MCF 10A (cell line): ENCODE measurements around the gene PDCD7. TPM values are rescaled to one million over a fixed set of nuclear protein-coding genes. Genes with fewer than 3 reads are reported as not detected.
"Not testable (repeated sequence)": the region's sequence is repeated elsewhere in the genome, so short reads cannot be mapped to it uniquely, and the experiment has no call there.

Experiments
- BruUV-seq: library from RNA; stranded (reverse); fragments of 400-500 nt; replicated peaks from 2 replicates; lab custom pipeline; 2021; lab: Mats Ljungman, UMichigan
- CTCF ChIA-PET: fragments of 300-600 bp; sonication (Branson Sonifier 250); formaldehyde crosslinking; extraction: SDS; loops from one replicate; lab custom pipeline; 2021; ENCODE audit warnings: antibody characterized with exemption, inconsistent platforms; lab: Yijun Ruan, JAX
- POLR2A ChIA-PET: fragments of 300-600, 350-650 bp; sonication (Branson Sonifier 250); formaldehyde crosslinking; extraction: SDS; loops from one replicate; lab custom pipeline; 2020; ENCODE audit warnings: antibody characterized with exemption, inconsistent platforms; lab: Yijun Ruan, JAX
- DNase-seq: peaks from one replicate; pipeline ENCODE4 v3.0.0-alpha.2; 2018; ENCODE audit not compliant: unreplicated experiment
- H3K27ac Mint-ChIP-seq: one replicate; pipeline ENCODE4 v1.8.0; 2022; ENCODE audit warnings: mild to moderate bottlenecking, low read depth, mixed read lengths; ENCODE audit not compliant: unreplicated experiment
- H3K27me3 Mint-ChIP-seq: one replicate; pipeline ENCODE4 v1.8.0; 2022; ENCODE audit warnings: mixed read lengths; ENCODE audit not compliant: insufficient read depth, unreplicated experiment
- H3K36me3 Mint-ChIP-seq: one replicate; pipeline ENCODE4 v1.8.0; 2022; ENCODE audit warnings: mild to moderate bottlenecking, moderate library complexity, mixed read lengths; ENCODE audit not compliant: insufficient read depth, unreplicated experiment
- H3K4me1 Mint-ChIP-seq: one replicate; pipeline ENCODE4 v1.8.0; 2022; ENCODE audit warnings: mixed read lengths; ENCODE audit not compliant: insufficient read depth, unreplicated experiment
- H3K4me3 Mint-ChIP-seq: one replicate; pipeline ENCODE4 v1.8.0; 2022; ENCODE audit warnings: mild to moderate bottlenecking, moderate library complexity, mixed read lengths; ENCODE audit not compliant: unreplicated experiment
- H3K9me3 Mint-ChIP-seq: one replicate; pipeline ENCODE4 v1.8.0; 2022; ENCODE audit warnings: mixed read lengths; ENCODE audit not compliant: unreplicated experiment
- CTCF ChIP-seq: fragments of 200-600 bp; IDR thresholded peaks from one replicate; pipeline ENCODE4 v1.8.0; 2022; ENCODE audit warnings: antibody characterized with exemption, mild to moderate bottlenecking; ENCODE audit not compliant: unreplicated experiment
- intact Hi-C: fragments of 100-400 bp; cut with micrococcal nuclease; formaldehyde crosslinking; loops from 2 replicates; pipeline ENCODE4 v1.14.1; 2022
- total RNA-seq: library from RNA; stranded (reverse); gene quantifications from 2 replicates; pipeline ENCODE4 v1.2.3, GENCODE V29; 2022

PDCD7 gene
- total RNA-seq, 1 experiment from 2014 or later = 26.3 TPM

- ChIA-PET CTCF (no interaction called here), POLR2A (no interaction called here)
- Mint-ChIP-seq H3K27me3 (peaks cover 9% of the 10 kb centered on the region), H3K27ac (no peak overlapping the region), H3K36me3 (no peaks in the 10 kb centered on the region), H3K4me3 (no peak overlapping the region), H3K4me1 (peaks cover 7% of the 10 kb centered on the region), H3K9me3 (no peaks in the 10 kb centered on the region)
- intact Hi-C loops = no loop called here
- no peak for TF ChIP-seq CTCF
- no TSS peak for BruUV-seq
- DNase-seq = no peak
These were observed 55.6 kb downstream of the PDCD7 start for GRCh38 chr15:65077981-65078352.

- H3K9me3 Mint-ChIP-seq = no peaks in the 10 kb centered on the region
- peaks cover 1% of the 10 kb centered on the region for H3K4me1 Mint-ChIP-seq
- POLR2A ChIA-PET = no interaction called here
- CTCF ChIA-PET = no interaction called here
- H3K27me3 Mint-ChIP-seq = peaks cover 4% of the 10 kb centered on the region
- H3K27ac Mint-ChIP-seq = no peak overlapping the region
- BruUV-seq = no TSS peak
- H3K36me3 Mint-ChIP-seq = no peaks in the 10 kb centered on the region
- no peak for TF ChIP-seq CTCF
- no peak overlapping the region for H3K4me3 Mint-ChIP-seq
- intact Hi-C loops = no loop called here
- no peak for DNase-seq
These were observed 56.2 kb downstream of the PDCD7 start for GRCh38 chr15:65077291-65077980.

- intact Hi-C loops = no loop called here
- DNase-seq = no peak
- TF ChIP-seq CTCF = no peak
- H3K4me3 Mint-ChIP-seq = no peak within 1 kb of the TSS
- no peak within 1 kb of the TSS for H3K27ac Mint-ChIP-seq
- no peaks in the 10 kb centered on the region for H3K36me3 Mint-ChIP-seq
- BruUV-seq = no TSS peak
- ChIA-PET CTCF (interaction anchor here (0.6 kb wide), 1 partner anchor 9 kb away, joined by 4 read pairs; the partner anchor contains the start of gene RASL12), POLR2A (no interaction called here)
- no peaks in the 10 kb centered on the region for H3K9me3 Mint-ChIP-seq
- no peaks in the 10 kb centered on the region for H3K27me3 Mint-ChIP-seq
- H3K4me1 Mint-ChIP-seq = no peaks in the 10 kb centered on the region
These were observed 56.9 kb downstream of the PDCD7 start, which contains the start of gene KBTBD13 for GRCh38 chr15:65076486-65077290. TSS of gene KBTBD13 (plus strand) at chr15:65076746. CDS start at chr15:65076816, 70 bp downstream.

GRCh38 chr15:65075607-65076395 lies 57.8 kb downstream of the PDCD7 start:
- DNase-seq, H3K36me3 Mint-ChIP-seq, H3K9me3 Mint-ChIP-seq, POLR2A ChIA-PET, BruUV-seq, H3K4me3 Mint-ChIP-seq, H3K27me3 Mint-ChIP-seq, H3K4me1 Mint-ChIP-seq, intact Hi-C loops, H3K27ac Mint-ChIP-seq: not testable (repeated sequence)
- CTCF ChIA-PET = interaction anchor here (0.6 kb wide), 1 partner anchor 8 kb away, joined by 4 read pairs; the partner anchor contains the start of gene RASL12

GRCh38 chr15:65074946-65075345 lies 58.7 kb downstream of the PDCD7 start:
- H3K27me3 Mint-ChIP-seq, intact Hi-C loops, POLR2A ChIA-PET, DNase-seq, H3K9me3 Mint-ChIP-seq, BruUV-seq, CTCF ChIA-PET, H3K36me3 Mint-ChIP-seq, H3K4me1 Mint-ChIP-seq, H3K4me3 Mint-ChIP-seq, H3K27ac Mint-ChIP-seq: not testable (repeated sequence)
